ENCODE measurements around the gene TAOK2.
A peak's percentile ranks its signal among the peaks of the same experiment; 100 is the strongest.
"Not testable (repeated sequence)": the region's sequence is repeated elsewhere in the genome, so short reads cannot be mapped to it uniquely, and the experiment has no call there.

Gene TAOK2

DNA sequence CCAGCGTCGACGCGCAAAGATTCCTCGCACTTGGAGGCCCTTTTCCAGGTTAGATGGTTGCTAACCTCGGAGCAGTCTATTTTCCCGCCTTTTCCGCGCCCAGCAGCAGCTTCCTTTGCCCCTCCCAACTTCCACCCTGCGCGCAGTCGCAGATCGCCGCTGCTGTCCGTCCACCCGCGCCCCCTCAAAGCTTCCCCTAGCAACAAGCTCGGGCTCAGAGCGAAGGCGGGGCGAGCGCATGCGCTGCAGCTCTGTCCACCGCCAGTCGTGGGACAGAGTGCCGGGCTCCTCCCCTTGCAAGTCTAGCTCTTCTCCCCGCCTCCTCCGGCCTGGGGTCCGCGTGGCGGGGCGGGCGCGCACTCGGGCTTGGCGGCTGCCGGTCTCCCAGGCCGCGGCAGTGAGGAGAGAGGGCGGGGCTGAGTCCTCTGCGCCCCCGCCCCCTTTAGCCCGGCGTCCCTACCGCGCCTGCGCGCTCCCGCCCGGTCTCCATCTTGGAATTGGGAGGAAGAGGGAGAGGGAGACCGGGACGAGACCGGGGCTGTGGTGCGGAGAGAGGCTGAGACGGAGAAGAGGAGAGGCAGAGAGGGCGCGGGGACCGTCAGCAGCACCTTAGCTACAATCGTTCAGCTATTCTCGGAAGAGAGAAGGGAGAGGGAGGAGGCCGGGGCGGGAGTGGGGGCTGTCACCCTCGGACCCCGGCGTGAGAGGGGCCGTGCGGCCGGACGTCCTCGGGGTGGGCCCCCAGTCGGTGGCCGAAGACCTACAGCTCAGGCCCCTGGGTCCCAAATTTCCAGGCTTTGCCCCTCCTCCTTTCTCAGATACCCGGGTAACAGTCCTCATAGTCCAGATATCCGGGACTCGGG is at the start of gene TAOK2:
TAOK2 (plus strand) TSS at position 485 of the 863 bp plus-strand sequence. CDS start 3,905 bp downstream, outside the sequence.
- DNase-seq (ENCODE audit: low read depth in 2 of 2), result peak; percentile 87 to 94

- no peak for DNase-seq (ENCODE audit: low read depth in 2 of 2)
Measured at GRCh38 chr16:29925105-29925756, 48.4 kb upstream of the TAOK2 start.

GRCh38 chr16:29925781-29926710 is 47.6 kb upstream of the TAOK2 start, which contains the start of gene KCTD13:
TSS of gene KCTD13 (minus strand) at chr16:29926226. CDS start at chr16:29926033, 193 bp downstream.
- peak; percentile 69 to 85 for DNase-seq (ENCODE audit: low read depth in 2 of 2)

- no peak for DNase-seq (ENCODE audit: low read depth in 2 of 2)
Measured at GRCh38 chr16:29926711-29927052, 47.0 kb upstream of the TAOK2 start.

- DNase-seq (ENCODE audit: low read depth in 2 of 2), result no peak
Measured at GRCh38 chr16:29927070-29927905, 46.4 kb upstream of the TAOK2 start.

- DNase-seq (ENCODE audit: low read depth in 2 of 2), result not testable (repeated sequence)
Measured at GRCh38 chr16:29931750-29932149, 41.9 kb upstream of the TAOK2 start.

DNA sequence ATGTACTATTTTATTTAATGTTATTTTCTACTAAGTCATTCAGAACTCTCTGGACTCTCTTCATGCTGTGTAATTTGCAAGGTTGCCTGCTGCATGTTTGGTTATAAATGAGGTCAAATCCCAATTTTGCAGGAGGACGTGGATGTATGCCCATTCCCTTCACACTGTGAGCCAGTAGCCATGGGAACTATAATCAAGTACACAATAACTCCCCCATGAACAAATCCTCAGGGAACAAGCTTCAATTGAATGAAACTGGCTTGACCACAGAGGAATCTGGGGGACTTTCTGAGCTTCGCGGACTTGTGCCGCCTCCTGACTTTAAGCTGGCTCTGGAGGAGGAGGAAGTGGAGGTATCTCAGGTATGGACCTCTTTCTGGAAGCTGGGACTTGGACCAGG is 33.0 kb upstream of the TAOK2 start:
- DNase-seq (ENCODE audit: low read depth in 2 of 2), result no peak

GRCh38 chr16:29943846-29944799 is 29.5 kb upstream of the TAOK2 start:
- no peak for DNase-seq (ENCODE audit: low read depth in 2 of 2)

DNA sequence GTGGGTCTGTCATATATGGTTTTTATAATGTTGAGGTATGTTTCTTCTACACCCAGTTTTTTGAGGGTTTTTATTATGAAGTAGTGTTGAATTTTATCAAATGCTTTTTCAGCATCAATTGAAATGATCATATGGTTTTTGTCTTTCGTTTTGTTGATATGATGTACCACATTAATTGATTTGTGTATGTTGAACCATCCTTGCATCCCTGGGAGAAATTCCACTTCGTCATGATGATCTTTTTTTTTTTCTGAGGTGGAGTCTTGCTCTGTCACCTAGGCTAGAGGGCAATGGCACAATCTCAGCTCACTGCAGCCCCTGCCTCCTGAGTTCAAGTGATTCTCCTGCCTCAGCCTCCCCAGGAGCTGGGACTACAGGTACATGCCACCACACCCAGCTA is 25.8 kb upstream of the TAOK2 start:
- no peak for DNase-seq (ENCODE audit: low read depth in 2 of 2)

DNA sequence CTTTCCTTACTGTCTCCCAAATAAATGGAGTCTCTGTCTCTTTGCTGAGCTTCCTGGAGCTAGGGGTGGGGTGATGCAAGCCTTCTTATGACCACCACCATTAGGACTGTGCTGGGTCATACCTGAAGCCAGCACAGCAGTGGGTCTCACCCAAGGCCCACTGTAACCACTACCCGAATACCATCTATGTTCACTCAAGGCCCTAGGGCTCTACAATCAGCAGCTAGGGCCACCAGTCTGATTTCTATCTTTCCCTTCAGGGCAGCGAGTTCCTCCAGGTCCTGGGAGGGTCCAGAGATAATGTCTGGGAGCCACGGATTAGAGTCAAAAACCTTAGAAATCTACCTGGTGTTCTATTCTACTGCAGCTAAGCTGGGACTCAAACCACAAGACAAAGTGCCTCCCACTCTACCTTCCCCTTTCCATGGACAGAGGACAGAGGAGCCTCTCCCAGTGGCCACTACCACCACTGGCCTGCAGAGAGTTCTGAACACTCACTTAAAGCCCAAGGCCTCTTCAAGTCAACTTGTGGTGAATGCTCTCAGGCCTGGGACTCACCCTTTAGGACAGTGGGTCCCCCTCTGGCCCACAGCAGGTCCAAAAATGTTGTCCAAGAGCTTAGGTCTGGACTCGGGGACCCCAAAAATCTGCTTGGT is 22.7 kb upstream of the TAOK2 start:
- DNase-seq (ENCODE audit: low read depth in 2 of 2), result no peak

- DNase-seq (ENCODE audit: low read depth in 2 of 2), result no peak
Measured at GRCh38 chr16:29951625-29952365, 21.9 kb upstream of the TAOK2 start.

GRCh38 chr16:29958756-29959155 is 14.9 kb upstream of the TAOK2 start:
- no peak for DNase-seq (ENCODE audit: low read depth in 2 of 2)

DNA sequence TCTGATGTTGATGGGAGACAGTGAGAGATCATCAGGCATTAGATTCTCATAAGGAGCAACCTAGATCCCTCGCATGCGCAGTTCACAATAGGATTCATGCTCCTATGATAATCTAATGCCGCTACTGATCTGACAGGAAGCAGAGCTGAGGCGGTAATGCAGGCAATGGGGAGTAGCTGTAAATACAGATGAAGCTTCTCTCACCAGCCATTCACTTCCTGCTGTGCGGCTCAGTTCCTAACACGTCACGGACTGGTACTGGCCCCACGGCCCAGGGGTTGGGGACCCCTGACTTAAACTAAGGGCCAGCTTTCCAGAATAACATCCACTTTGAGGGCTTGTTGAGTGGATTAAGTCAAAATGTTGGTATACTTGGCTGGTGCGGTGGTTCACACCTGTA is 14.4 kb upstream of the TAOK2 start:
- DNase-seq (ENCODE audit: low read depth in 2 of 2), result no peak

GRCh38 chr16:29959821-29960220 is 13.8 kb upstream of the TAOK2 start:
- not testable (repeated sequence) for DNase-seq (ENCODE audit: low read depth in 2 of 2)

DNA sequence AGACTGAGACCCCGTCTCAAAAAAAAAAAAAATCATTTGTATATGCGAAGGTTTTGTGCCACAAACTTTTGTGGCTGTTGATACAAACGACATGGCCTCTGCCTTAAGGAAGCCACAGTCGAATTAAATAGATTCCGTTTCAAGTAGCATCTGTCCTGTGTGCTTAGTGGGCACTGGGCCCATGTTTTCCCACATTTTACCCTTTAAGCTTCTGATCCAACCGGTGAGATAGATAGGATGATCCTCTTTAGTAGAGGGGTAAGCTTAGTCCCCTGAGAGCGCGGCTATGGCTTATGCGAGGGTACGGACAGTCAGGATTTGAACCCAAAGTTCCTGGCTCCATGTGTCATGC is 12.6 kb upstream of the TAOK2 start:
- DNase-seq (ENCODE audit: low read depth in 2 of 2), result no peak

GRCh38 chr16:29961479-29962343 is 12.0 kb upstream of the TAOK2 start, which contains the start of gene TMEM219:
TSS of gene TMEM219 (plus strand) at chr16:29962079. CDS start at chr16:29963144, 1,065 bp downstream.
- DNase-seq (ENCODE audit: low read depth in 2 of 2), result peak; percentile 79 to 87

- no peak for DNase-seq (ENCODE audit: low read depth in 2 of 2)
Measured at GRCh38 chr16:29962344-29962994, 11.2 kb upstream of the TAOK2 start.
